SU-DHL-6 (cell line): ENCODE data around the gene TMEM198.

Experiments used
- CTCF ChIP-seq: fragments of 200-600 bp; sonication (generic); IDR thresholded peaks from one replicate; pipeline ENCODE4 v1.5.1; 2017; ENCODE audit warnings: antibody characterized with exemption, mild to moderate bottlenecking, low read length, moderate library complexity; ENCODE audit not compliant: insufficient read depth, poor library complexity, severe bottlenecking
- EZH2phosphoT487 ChIP-seq: fragments of 200-600 bp; sonication (generic), shearing (Covaris generic); conservative IDR thresholded peaks from 2 replicates; pipeline ENCODE4 v1.6.1; 2018; ENCODE audit warnings: mild to moderate bottlenecking, antibody characterized with exemption, low read length, moderate library complexity, mixed read lengths

GRCh38 chr2:219499058-219499307 is 44.8 kb upstream of the TMEM198 start:
- TF ChIP-seq CTCF (no peak), EZH2phosphoT487 (no peak)
